H1 (cell line): ENCODE measurements around the gene ANKRD24. TPM values are rescaled to one million over a fixed set of nuclear protein-coding genes. Genes with fewer than 3 reads are reported as not detected.

Experiments
- CTCF ChIA-PET: fragments of 300-600 bp; sonication (Branson Sonifier 250); formaldehyde crosslinking; loops from one replicate; lab custom pipeline; 2021; ENCODE audit not compliant: partially characterized antibody; lab: Charles Lee
- POLR2A ChIA-PET: fragments of 300-600 bp; sonication (Branson Sonifier 250); formaldehyde crosslinking; loops from one replicate; lab custom pipeline; 2021; ENCODE audit warnings: inconsistent platforms; ENCODE audit not compliant: partially characterized antibody; lab: Charles Lee
- DNase-seq, 2 experiments: peaks; one replicate each; pipeline versions ENCODE4 v3.0.0 to v3.0.0-alpha.2; 2010 to 2022; ENCODE audit warnings: low spot score in 2 of 2, low read depth in 1 of 2, mixed read lengths in 1 of 2
- FAIRE-seq: peaks from 2 replicates; lab custom pipeline; 2011; peaks lifted over from hg19 to GRCh38; lab: Jason Lieb, UNC
- H2AFZ ChIP-seq: 2 replicates; pipeline ENCODE4 v1.8.1; 2012; ENCODE audit warnings: low read length, inconsistent platforms
- H2AK5ac ChIP-seq: 2 replicates; pipeline ENCODE4 v1.6.1; 2013; ENCODE audit warnings: low read depth, low read length
- H2BK120ac ChIP-seq: replicated peaks from 2 replicates; pipeline ENCODE3; 2013; ENCODE audit warnings: low read depth, low read length, inconsistent platforms
- H2BK12ac ChIP-seq: 2 replicates; pipeline ENCODE4 v1.6.1; 2013; ENCODE audit warnings: low read depth, low read length
- H2BK15ac ChIP-seq: 2 replicates; pipeline ENCODE4 v1.6.1; 2013; ENCODE audit warnings: low read length
- H2BK20ac ChIP-seq: 2 replicates; pipeline ENCODE4 v1.6.1; 2013; ENCODE audit warnings: low read length
- H2BK5ac ChIP-seq: 2 replicates; pipeline ENCODE4 v1.6.1; 2013; ENCODE audit warnings: low read depth, low read length
- H3K14ac ChIP-seq: 2 replicates; pipeline ENCODE4 v1.6.1; 2013; ENCODE audit warnings: inconsistent platforms; ENCODE audit not compliant: insufficient read length
- H3K18ac ChIP-seq: 2 replicates; pipeline ENCODE4 v1.6.1; 2013; ENCODE audit warnings: low read length; ENCODE audit errors: extremely low read depth
- H3K23ac ChIP-seq: 2 replicates; pipeline ENCODE4 v1.6.1; 2013; ENCODE audit warnings: inconsistent platforms; ENCODE audit not compliant: insufficient read length
- H3K23me2 ChIP-seq: 2 replicates; pipeline ENCODE4 v1.6.1; 2013; ENCODE audit warnings: low read depth, low read length
- H3K27ac ChIP-seq: 2 replicates; pipeline ENCODE4 v1.6.1; 2011; ENCODE audit warnings: low read depth, low read length, inconsistent platforms
- H3K27me3 ChIP-seq, 4 experiments: replicated peaks in 1 of 4; 1 replicate in 1 of 4; 2 replicates in 3 of 4; pipeline versions ENCODE4 v1.6.1 to v1.8.1; 2011 to 2013; ENCODE audit warnings: low read length in 3 of 4, mild to moderate bottlenecking in 3 of 4, inconsistent platforms in 2 of 4, mixed read lengths in 2 of 4, moderate library complexity in 1 of 4; ENCODE audit not compliant: control insufficient read depth in 3 of 4, insufficient read depth in 3 of 4; ENCODE audit errors: extremely low read depth in 1 of 4
- H3K36me3 ChIP-seq, 4 experiments: 2 replicates each; pipeline versions ENCODE4 v1.6.1 to v1.8.1; 2011 to 2013; ENCODE audit warnings: mild to moderate bottlenecking in 4 of 4, low read length in 3 of 4, moderate library complexity in 2 of 4, control low read depth in 1 of 4, inconsistent platforms in 1 of 4; ENCODE audit not compliant: insufficient read depth in 4 of 4, control insufficient read depth in 2 of 4
- H3K4ac ChIP-seq: replicated peaks from 2 replicates; pipeline ENCODE3; 2013; ENCODE audit warnings: low read length, low read depth, mixed read lengths, inconsistent platforms; ENCODE audit not compliant: insufficient read length
- H3K4me1 ChIP-seq, 4 experiments: replicated peaks in 1 of 4; 1 replicate in 1 of 4; 2 replicates in 3 of 4; pipeline versions ENCODE4 v1.6.1 to v1.8.1; 2011 to 2013; ENCODE audit warnings: low read length in 3 of 4, inconsistent platforms in 2 of 4, mixed read lengths in 1 of 4; ENCODE audit not compliant: insufficient read depth in 4 of 4, control insufficient read depth in 3 of 4
- H3K4me2 ChIP-seq, 2 experiments: 2 replicates each; pipeline versions ENCODE4 v1.6.1 to v1.8.1; 2011 to 2013; ENCODE audit warnings: low read depth in 2 of 2, low read length in 2 of 2, control low read depth in 1 of 2, inconsistent platforms in 1 of 2, mild to moderate bottlenecking in 1 of 2; ENCODE audit not compliant: insufficient read depth in 1 of 2
- H3K4me3 ChIP-seq, 4 experiments: fragments of 200-600, 300-600 bp in 1 of 4; sonication (generic), shearing (Covaris generic), sonication (Bioruptor Twin) in 1 of 4; 2 replicates each; pipeline versions ENCODE4 v1.5.1 to v1.8.1; 2011 to 2016; ENCODE audit warnings: low read length in 4 of 4, low read depth in 3 of 4, control low read depth in 2 of 4, inconsistent platforms in 2 of 4, mild to moderate bottlenecking in 2 of 4, mixed read lengths in 1 of 4, moderate library complexity in 1 of 4; ENCODE audit not compliant: insufficient read depth in 2 of 4; ENCODE audit errors: extremely low read depth in 1 of 4
- H3K56ac ChIP-seq: replicated peaks from 2 replicates; pipeline ENCODE3; 2013; ENCODE audit warnings: low read depth, mild to moderate bottlenecking, mixed read lengths, low read length, inconsistent platforms; ENCODE audit not compliant: insufficient read length
- H3K79me1 ChIP-seq: 2 replicates; pipeline ENCODE4 v1.6.1; 2013; ENCODE audit warnings: low read depth, low read length, control low read depth
- H3K79me2 ChIP-seq, 2 experiments: 2 replicates each; pipeline versions ENCODE4 v1.6.1 to v1.8.1; 2012 to 2013; ENCODE audit warnings: low read length in 2 of 2, mild to moderate bottlenecking in 2 of 2, inconsistent platforms in 1 of 2; ENCODE audit not compliant: insufficient read depth in 2 of 2, control insufficient read depth in 1 of 2
- H3K9ac ChIP-seq, 4 experiments: replicated peaks in 1 of 4; 1 replicate in 1 of 4; 2 replicates in 3 of 4; pipeline versions ENCODE4 v1.6.1 to v1.8.1; 2011 to 2013; ENCODE audit warnings: low read depth in 3 of 4, low read length in 3 of 4, control low read depth in 2 of 4, mild to moderate bottlenecking in 2 of 4, moderate library complexity in 2 of 4, inconsistent platforms in 1 of 4; ENCODE audit errors: extremely low read depth in 1 of 4
- H3K9me3 ChIP-seq, 2 experiments: 2 replicates each; pipeline versions ENCODE4 v1.6.1 to v1.8.1; 2012 to 2013; ENCODE audit warnings: mild to moderate bottlenecking in 2 of 2, moderate library complexity in 2 of 2, control low read depth in 1 of 2, inconsistent platforms in 1 of 2, low read depth in 1 of 2, low read length in 1 of 2, mixed read lengths in 1 of 2; ENCODE audit not compliant: insufficient read depth in 2 of 2
- H4K20me1 ChIP-seq, 2 experiments: replicated peaks in 1 of 2; 2 replicates each; pipeline versions ENCODE3 to v1.8.1; 2011 to 2013; ENCODE audit warnings: inconsistent platforms in 2 of 2, low read length in 2 of 2, mild to moderate bottlenecking in 1 of 2; ENCODE audit not compliant: insufficient read depth in 2 of 2, control insufficient read depth in 1 of 2
- H4K5ac ChIP-seq: 2 replicates; pipeline ENCODE4 v1.6.1; 2013; ENCODE audit warnings: low read length, low read depth, mixed read lengths, inconsistent platforms; ENCODE audit not compliant: insufficient read length
- H4K8ac ChIP-seq: 2 replicates; pipeline ENCODE4 v1.8.0; 2013; ENCODE audit warnings: mild to moderate bottlenecking, moderate library complexity, low read length, inconsistent platforms; ENCODE audit not compliant: insufficient read depth; ENCODE audit errors: extremely low read depth
- H4K91ac ChIP-seq: replicated peaks from 2 replicates; pipeline ENCODE3; 2013; ENCODE audit warnings: low read length, mixed read lengths, inconsistent platforms; ENCODE audit not compliant: insufficient read length
- CBX8 ChIP-seq: fragments of 300-800, 300-1000 bp; sonication (generic); IDR thresholded peaks from 2 replicates; pipeline ENCODE4 v1.7.1; 2016; ENCODE audit warnings: low read depth, low read length, borderline replicate concordance
- CHD1 ChIP-seq: IDR thresholded peaks from 2 replicates; pipeline ENCODE4 v1.6.1; 2012; ENCODE audit warnings: low read depth, low read length, improper control_type of control experiment
- CHD2 ChIP-seq: IDR thresholded peaks from 2 replicates; pipeline ENCODE4 v1.6.1; 2012; ENCODE audit warnings: low read length, improper control_type of control experiment
- EP300 ChIP-seq, 2 experiments: IDR thresholded peaks; 1 replicate in 1 of 2; 2 replicates in 1 of 2; pipeline ENCODE4 v1.6.1; 2011 to 2012; ENCODE audit warnings: low read depth in 2 of 2, low read length in 2 of 2, mild to moderate bottlenecking in 2 of 2, borderline replicate concordance in 1 of 2, inconsistent platforms in 1 of 2, moderate library complexity in 1 of 2
- POLR2A ChIP-seq, 2 experiments: IDR thresholded peaks; 1 replicate in 1 of 2; 2 replicates in 1 of 2; pipeline ENCODE4 v1.6.1; 2011; ENCODE audit warnings: low read depth in 2 of 2, low read length in 2 of 2, mild to moderate bottlenecking in 2 of 2; ENCODE audit errors: control extremely low read depth in 1 of 2
- SP1 ChIP-seq: IDR thresholded peaks from 2 replicates; pipeline ENCODE4 v1.6.1; 2011; ENCODE audit warnings: low read depth, low read length
- SP4 ChIP-seq: IDR thresholded peaks from 2 replicates; pipeline ENCODE4 v1.6.1; 2012; ENCODE audit warnings: low read length, inconsistent platforms
- TBP ChIP-seq: IDR thresholded peaks from 2 replicates; pipeline ENCODE4 v1.6.1; 2011; ENCODE audit warnings: low read depth, low read length, improper control_type of control experiment
- whole genome bisulfite sequencing, 2 experiments: shearing (Covaris generic) in 1 of 2; methylation state at CpG; one replicate each; pipeline versions ENCODE4 v1.1.6 to v1.1.7; 2013 to 2015; ENCODE audit warnings: low lambda C conversion rate in 2 of 2, mixed read lengths in 2 of 2, inconsistent platforms in 1 of 2, low coverage in 1 of 2, missing lambda C conversion rate in 1 of 2; ENCODE audit not compliant: insufficient replicate concordance in 2 of 2, insufficient coverage in 1 of 2, insufficient read length in 1 of 2; ENCODE audit errors: extremely low coverage in 1 of 2, missing lambda C conversion rate in 1 of 2; 5-methylcytosine and 5-hydroxymethylcytosine counted together
- polyA plus RNA-seq, 7 experiments: library from polyadenylated mRNA; depleted of rRNA in 3 of 7; stranded (reverse) in 5 of 7; unstranded in 2 of 7; fragments of >200 nt in 5 of 7; fragments of 200-250 nt in 2 of 7; gene quantifications; 1 replicate in 5 of 7; 2 replicates in 1 of 7; 4 replicates in 1 of 7; pipeline versions ENCODE4 v1.2.1 to v1.2.3, GENCODE V29; 2011 to 2013; ENCODE audit warnings: missing spikeins in 2 of 7, mixed read lengths in 2 of 7
- total RNA-seq: library from RNA; stranded (reverse); fragmentation: NEBNext Ultra II Directional; extraction: Animal tissue kit (Norgen Biotek cat#: 25700); gene quantifications from 2 replicates; pipeline ENCODE4 v1.2.1, GENCODE V29; 2021

The ANKRD24 gene
- total and polyA plus RNA-seq, 2 of the 8 experiments (the other 6 are each of a cell fraction or from before 2014, with no cell fraction given) = 7.6 to 14.1 TPM

- 77% methylated on average over 22 of the region's 22 CpGs; no CpG with 5 or more reads in 1 of the 2 experiments for WGBS, 2 experiments
- Histone ChIP-seq H2BK120ac (no peak overlapping the region), H3K9me3 (no peaks in the 10 kb centered on the region), H3K4ac (no peak overlapping the region), H3K18ac (no peak overlapping the region), H2AFZ (no peak overlapping the region), H3K79me2 (no peaks in the 10 kb centered on the region), H2BK5ac (no peak overlapping the region), H4K20me1 (peaks cover 0 to 6% of the 10 kb centered on the region in 2 experiments), H3K36me3 (no peaks in the 10 kb centered on the region), H2BK20ac (no peak overlapping the region), H3K4me1 (peaks cover 0 to 2% (median 0%) of the 10 kb centered on the region in 4 experiments; a peak in 1 of 7 replicates), H4K91ac (no peak overlapping the region), H2BK15ac (no peak overlapping the region), H3K4me3 (no peak overlapping the region), H3K79me1 (no peaks in the 10 kb centered on the region), H3K56ac (no peak overlapping the region), H3K9ac (no peak overlapping the region), H3K23ac (no peak overlapping the region), H2BK12ac (no peak overlapping the region), H3K4me2 (no peak overlapping the region), H3K14ac (no peak overlapping the region), H3K23me2 (peaks cover 1% of the 10 kb centered on the region; the same call in 1 of the 2 replicates), H4K8ac (no peak overlapping the region), H4K5ac (no peak overlapping the region), H3K27me3 (peaks cover 0 to 19% (median 6%) of the 10 kb centered on the region in 4 experiments; a peak in 6 of 7 replicates), H3K27ac (no peak overlapping the region), H2AK5ac (no peak overlapping the region)
- ChIA-PET POLR2A (interaction anchor here (1.3 kb wide), 1 partner anchor 191 kb away, joined by 3 read pairs; no protein-coding TSS in a partner anchor), CTCF (interaction anchor here (0.5 to 8.4 kb wide), 3 partner anchors 9 to 30 kb away, joined by 3 to 91 read pairs (median 3); partner anchors contain the start of gene CREB3L3)
- DNase-seq (no peak), FAIRE-seq (no peak)
- TF ChIP-seq CBX8 (no peak), SP1 (no peak), TBP (no peak), EP300 (IDR thresholded peaks at IDR 0.05; ENCODE audit: borderline replicate concordance in 1 of 2, low read depth in 2 of 2, low read length in 2 of 2) (no peak), CHD1 (no peak), POLR2A (IDR thresholded peaks at IDR 0.05; ENCODE audit: control extremely low read depth in 1 of 2, low read depth in 2 of 2, low read length in 2 of 2) (no peak), CHD2 (no peak), SP4 (no peak)
Observed at GRCh38 chr19:4171676-4172075, 10.8 kb upstream of the ANKRD24 start.
